Neural progenitor cell (in vitro differentiated cells): ENCODE results near the gene LIG1.

ENCODE experiments used
- CTCF ChIP-seq: fragments of 200-600 bp; sonication (generic); IDR thresholded peaks from 2 replicates; pipeline ENCODE4 v1.5.1; 2017; ENCODE audit warnings: antibody characterized with exemption, mild to moderate bottlenecking
- EZH2 ChIP-seq: fragments of 200-600 bp; sonication (generic); IDR thresholded peaks from 2 replicates; pipeline ENCODE4 v1.6.1; 2017; ENCODE audit warnings: antibody characterized with exemption, mild to moderate bottlenecking, moderate library complexity

GRCh38 chr19:48152551-48152950, 17.6 kb downstream of the LIG1 start:
- peak; percentile 90 for TF ChIP-seq CTCF
- TF ChIP-seq EZH2, result no peak
